Endothelial cell of hepatic sinusoid (primary cell): ENCODE data around the gene NKX2-3.

ENCODE experiments used
- in situ Hi-C: cut with HindIII; loops from 2 replicates; pipeline ENCODE4 v1.10.0; 2017; ENCODE audit warnings: low sequenced_read_pairs

The NKX2-3 gene

DNA sequence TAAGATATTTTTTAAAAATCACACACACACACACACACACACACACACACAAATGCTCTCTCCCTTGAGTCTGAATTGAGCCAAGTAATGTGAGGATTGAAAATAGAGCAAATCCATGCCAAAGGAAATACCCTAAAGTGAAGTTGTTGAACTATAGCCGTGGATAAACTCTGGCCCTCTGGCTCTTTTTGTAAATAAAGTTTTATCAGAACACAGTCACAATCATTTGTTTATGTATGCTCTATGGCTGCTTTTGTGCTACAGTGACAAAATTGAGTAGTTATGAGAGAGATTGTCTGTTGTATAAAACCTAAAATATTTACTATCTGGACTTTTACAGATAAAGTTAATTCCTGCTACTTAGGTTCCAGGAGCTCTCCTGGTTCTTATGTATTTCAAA is 39.1 kb downstream of the NKX2-3 start:
- in situ Hi-C loops = no loop called here

DNA sequence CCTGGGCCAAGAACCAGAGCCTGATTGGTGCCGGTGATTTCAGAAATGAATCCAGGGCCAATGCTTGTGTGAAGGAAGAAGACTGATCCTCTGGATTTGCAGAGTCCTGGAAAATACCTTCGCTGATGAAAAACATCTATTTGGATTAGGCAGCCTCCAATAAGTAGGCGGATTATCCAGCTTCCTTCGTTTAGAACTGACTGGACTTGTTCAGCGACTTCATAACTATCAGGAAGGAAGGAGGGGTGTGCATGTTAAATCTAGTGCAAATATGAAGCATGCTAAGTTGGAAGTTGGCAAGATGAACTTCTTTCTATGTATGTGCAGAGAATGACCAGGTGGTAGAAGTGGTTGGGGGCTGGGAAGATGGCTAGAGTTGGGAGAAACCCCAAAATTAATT is 41.0 kb downstream of the NKX2-3 start:
- in situ Hi-C loops = no loop called here

DNA sequence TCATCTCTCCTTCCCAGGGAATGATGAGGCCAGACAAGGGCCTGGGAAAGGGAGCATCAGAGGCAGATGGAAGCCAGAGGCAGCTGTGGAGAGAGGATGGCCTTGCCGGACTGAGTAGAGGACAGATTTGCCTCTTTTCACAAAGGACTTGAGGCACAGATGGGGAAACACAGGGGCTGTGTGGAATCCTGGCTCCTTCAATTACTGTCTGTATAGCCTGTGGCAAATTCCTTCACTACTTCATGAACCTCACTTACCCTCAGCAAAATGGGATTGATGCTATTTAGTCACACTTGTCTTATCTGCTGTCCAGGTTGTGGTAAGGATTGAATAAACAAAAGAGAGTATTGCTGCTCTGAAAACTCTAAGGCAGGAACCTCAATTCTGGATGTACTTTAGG is 47.2 kb downstream of the NKX2-3 start:
- in situ Hi-C loops = no loop called here

DNA sequence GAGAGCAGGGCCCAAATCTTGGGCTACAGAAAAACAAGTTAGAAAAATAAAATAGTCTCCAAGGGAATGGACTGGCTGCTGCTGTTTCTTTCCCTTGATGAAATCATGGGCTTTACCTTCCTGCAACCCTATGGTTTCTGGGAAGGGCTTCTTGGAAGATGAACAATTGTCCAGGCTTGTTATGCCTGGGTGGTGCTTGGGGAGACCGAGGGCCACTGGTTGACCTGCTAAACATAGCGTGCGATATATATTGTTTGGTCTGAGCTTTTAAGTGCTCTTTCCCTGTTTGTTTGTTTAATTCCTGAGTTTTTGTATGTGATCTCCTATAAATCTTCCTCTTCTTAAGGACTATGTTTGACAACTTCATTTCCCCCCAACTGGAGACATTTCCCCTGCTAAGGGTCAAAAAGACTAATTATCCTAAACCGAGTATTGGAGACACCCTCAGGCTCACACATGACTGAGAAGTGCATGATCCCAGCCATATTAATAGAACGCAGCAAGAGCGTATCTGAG is 49.6 kb downstream of the NKX2-3 start:
- in situ Hi-C loops = no loop called here

DNA sequence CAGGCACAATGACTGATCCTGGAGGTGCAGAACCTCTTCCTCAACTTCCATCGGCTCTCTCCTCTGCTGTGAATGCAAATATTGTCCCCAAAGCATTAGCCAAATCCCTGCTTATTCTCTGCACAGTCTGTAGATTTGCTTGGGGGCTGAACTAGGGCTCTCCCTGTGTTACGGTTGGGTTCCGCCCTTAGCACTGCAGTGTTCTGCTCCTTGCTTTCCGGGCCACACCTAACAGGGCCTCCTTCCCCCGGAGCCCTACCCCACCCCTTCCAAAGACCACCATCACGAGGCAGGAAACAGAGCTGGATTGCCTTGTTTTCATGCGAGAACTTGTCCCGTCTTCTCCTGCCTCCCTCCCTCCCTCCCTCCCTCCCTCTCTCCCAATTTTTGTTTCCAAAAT is 50.9 kb downstream of the NKX2-3 start:
- in situ Hi-C loops = no loop called here
